ENCODE results near the gene ITGB1.
"Not testable (repeated sequence)": the region's sequence is repeated elsewhere in the genome, so short reads cannot be mapped to it uniquely, and the experiment has no call there.

ITGB1 gene

GRCh38 chr10:32958085-32959005 is at the start of gene ITGB1:
ITGB1 (minus strand) TSS chr10:32958230; CDS start chr10:32935558, 22,672 bp downstream.
- DNase-seq, result peak; percentile 96

GRCh38 chr10:33006342-33006887 is 48.4 kb upstream of the ITGB1 start:
- DNase-seq, result no peak

DNA sequence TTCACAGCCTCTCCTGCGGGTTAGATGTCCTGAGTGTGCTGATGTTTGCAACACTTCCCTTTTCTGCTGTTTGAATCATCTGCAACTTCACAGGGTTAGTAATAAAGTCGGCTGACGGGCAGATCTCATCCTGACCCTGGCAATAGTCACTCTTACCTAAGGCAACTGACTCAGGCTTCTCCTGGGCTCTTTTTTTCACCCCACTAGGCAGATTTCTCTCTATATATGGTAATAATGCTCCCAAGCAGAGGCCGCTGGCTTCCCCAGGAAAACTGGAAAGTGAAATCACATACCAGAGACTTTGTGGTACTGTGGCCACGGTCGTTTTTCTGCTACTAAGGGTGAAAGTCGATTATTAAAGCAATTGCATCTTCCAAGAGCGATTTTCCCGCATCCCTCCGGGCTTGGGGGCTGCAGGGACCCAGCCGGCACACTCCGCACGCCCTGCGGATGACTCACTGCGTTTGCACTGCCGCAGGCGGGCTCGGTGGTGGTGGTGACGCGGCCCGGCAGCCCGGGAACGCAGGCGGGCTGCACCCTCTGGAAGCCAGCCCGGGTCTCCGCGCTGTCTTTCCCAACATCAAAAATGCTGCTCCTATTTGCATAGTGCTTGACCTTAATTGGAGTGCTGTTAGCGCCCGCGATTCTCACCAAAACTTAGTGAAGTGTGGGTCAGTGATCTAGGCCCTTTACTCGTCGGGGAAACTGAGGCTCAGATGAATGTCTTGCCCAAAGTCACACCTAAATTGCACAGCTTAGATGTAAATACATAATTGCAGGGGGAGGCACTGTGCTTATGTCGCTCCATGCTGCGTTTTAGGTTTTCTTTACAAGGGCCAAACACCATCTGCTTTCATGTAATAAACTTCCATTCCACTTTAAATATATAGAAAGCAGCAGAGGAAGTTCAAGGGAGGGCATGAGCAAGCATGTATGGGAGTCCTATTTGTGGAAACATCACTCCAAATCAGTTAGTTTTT is 47.6 kb upstream of the ITGB1 start:
- no peak for DNase-seq

- DNase-seq, result no peak
Measured at GRCh38 chr10:33001908-33002492, 44.0 kb upstream of the ITGB1 start.

DNA sequence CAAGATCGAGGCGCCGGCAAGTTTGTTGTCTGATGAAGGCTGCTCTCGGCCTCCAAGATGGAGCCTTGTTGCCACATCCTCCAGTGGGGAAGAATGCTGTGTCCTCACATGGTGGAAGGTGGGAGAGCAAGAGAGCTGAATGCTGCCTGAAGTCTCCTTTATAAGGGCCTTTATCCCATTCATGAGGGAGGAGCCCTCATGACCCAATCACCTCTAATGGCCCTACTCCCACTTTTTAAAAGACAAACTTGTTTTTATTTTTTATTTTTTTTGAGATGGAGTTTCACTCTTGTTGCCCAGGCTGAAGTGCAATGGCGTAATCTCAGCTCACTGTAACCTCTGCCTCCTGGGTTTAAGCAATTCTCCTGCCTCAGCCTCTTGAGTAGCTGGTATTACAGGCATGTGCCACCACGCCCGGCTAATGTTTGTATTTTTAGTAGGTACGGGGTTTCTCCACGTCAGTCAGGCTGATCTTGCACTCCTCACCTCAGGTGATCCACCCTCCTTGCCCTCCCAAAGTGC is 40.1 kb upstream of the ITGB1 start:
- DNase-seq, result not testable (repeated sequence)

DNA sequence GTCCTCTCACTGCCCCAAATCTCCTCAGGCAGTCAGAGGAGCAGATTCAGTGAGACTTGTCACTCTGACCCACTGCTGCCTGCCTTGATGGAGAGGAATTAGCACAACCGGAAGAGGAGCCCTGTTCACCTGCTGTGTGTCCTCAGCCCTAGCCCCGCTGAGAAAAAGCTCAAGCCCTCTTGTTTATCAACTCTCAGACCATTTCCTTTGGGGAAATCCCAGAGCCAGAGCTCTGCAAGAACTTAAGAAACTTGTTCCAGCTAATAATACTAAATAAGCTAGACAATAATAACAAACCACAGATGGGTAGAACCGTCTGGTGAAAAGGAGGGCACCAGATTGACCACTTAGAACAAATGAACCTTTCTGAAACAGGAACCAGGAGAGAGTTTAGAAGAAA is 37.7 kb upstream of the ITGB1 start:
- no peak for DNase-seq

DNA sequence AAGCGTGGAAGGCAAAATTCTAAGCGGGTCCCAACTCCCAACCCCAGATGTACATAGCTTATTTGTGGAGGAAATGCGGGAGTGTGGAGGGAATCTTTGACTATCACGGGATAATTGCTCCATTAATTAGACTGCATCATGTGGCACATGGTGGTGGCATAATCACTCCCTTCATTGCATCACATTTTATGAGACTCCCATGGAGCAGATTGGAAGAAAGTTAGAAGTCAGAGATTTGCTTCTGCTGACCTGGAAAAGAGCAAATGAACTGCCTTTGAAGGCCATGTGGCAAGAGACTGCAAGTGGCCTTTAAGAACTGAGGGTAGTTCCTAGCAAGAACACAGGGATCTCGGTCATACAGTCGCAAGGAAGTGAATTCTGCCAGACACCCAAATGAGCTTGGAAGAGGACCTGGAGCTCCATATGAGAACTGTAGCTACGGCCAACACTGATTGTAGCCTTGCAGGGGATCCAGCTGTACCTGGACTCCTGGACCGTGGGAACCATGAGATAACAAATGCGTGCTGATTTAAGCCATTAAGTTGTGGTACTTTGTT is 37.1 kb upstream of the ITGB1 start:
- DNase-seq, result no peak

GRCh38 chr10:32994632-32995031 is 36.6 kb upstream of the ITGB1 start:
- not testable (repeated sequence) for DNase-seq

GRCh38 chr10:32992310-32992709 is 34.3 kb upstream of the ITGB1 start:
- not testable (repeated sequence) for DNase-seq

- DNase-seq, result no peak
Measured at GRCh38 chr10:32990811-32991210, 32.8 kb upstream of the ITGB1 start.

DNA sequence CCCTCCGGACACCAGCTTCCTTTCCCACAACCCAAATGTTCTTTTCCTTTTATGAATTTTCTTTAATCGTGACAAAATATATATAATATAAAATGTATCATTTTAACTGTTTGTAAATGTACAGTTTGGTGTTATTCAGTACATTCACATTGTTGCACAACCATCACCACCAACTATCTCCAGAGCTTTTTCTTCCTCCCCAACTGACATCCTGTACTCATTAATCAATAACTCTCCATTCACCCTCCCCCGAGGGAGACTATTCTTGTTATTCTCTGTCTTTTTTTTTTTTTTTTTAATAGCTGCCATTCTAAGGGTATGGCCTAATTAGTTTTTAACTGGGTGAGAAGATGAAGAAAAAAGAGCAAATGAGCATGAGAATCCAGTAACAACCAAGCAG is 30.6 kb upstream of the ITGB1 start:
- DNase-seq, result no peak

DNA sequence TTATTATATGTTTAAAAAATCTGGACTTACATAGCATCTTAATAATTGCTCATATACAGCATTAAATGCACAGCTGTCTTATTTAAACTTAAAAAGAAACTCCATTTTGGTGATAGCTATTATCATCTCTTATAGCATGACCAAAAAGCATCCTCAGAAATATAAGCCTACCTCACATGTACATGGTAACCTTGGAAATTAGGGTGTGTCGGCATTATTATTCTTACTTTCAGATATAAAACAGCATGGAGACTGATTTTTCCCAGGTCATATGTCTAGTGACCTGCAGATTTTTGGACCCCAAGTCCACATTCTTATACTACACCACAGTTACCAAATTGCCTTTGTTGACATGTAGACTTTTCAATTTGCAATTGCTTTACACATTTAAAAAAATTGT is 29.1 kb upstream of the ITGB1 start:
- no peak for DNase-seq

DNA sequence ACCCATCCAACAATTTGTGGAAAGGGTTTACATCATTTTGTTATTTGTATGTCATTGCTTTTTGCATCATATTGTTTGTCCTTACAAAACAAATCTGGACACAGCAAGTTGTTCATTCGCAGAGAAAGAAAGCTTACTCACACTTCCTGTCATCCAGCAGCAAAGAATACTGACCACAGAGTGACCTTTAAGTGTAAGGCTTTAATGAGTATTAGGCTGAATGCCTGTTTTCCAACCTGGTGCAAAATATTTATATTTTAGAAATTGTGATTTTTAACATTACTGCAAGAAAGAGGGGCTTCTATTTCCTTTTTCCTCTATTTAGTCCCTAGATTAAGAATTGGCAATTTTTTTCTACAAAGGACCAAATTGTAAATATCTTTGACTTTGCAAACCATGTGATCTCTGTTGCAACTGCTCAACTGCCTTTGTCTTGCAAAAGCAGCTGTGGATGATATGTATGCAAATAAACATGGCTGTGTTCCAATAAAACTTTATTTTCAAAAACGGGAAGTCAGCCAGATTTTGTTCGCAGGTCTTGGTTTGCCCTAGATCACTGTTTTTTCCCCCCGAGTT is 27.8 kb upstream of the ITGB1 start:
- no peak for DNase-seq

DNA sequence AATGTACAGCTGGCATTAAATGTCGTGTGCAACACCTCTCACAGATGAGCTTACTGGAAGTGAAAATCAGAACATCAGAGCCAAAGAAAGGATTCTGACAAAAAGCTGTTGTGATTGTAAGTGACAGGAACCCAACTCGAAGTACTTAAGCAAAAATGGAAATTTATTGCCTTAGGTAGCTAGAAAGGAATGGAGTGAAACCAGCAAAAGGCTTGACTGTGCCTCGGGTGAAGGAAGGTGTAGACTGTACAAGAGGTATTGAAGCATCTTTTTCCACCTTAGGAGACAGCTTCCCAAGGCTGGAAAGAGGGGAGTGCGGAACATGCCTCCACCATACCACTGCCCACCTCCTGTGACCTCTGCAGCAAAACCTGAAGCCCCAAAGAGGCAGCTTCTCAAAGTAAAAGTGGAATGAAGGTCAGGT is 27.3 kb upstream of the ITGB1 start:
- DNase-seq, result no peak

GRCh38 chr10:32984003-32984600 is 26.1 kb upstream of the ITGB1 start:
- no peak for DNase-seq

DNA sequence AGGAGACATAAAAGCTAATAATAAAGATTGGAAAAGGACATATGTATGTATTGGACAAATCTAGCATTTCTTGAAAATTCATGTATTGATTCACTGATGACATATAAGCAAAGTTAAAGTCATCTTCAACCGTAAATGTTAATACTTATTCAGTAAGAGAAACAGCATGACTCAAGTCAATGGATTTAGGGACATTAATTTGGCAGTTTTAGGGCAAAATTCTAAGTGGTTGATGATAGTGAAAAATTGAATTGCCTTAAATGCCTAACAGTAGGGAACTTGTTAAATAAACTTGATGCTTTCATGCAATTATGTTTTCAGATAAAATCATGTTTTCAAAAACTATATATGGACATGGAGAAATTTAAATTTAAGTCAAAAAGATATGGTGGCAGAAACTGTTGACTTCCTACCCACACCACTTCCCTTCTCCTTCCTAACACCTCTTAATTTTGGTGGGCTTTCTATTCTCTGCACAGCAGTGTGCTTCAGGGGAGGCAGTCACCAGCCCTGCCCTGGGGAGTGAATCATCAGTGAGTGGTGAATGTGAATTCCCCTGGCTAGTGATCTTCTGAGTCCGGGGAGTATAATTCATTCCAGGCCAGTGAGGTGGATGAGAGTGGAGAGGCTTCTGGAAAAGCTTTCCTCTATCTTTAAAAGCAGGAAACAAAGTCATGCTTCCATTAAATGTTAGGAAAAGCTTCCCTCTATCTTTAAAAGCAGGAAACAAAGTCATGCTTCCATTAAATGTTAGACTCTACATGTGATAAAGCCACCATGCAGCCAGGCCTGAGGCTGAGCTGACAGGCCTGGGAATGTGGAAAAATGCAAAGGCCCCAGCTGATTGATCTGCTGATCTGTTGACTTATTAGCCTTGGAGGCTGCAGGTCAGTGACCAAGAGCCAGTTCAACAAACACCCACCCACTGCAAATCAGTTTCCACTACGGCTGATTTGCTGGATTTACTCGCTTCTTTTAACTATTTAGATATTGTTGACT is 25.2 kb upstream of the ITGB1 start:
- no peak for DNase-seq

DNA sequence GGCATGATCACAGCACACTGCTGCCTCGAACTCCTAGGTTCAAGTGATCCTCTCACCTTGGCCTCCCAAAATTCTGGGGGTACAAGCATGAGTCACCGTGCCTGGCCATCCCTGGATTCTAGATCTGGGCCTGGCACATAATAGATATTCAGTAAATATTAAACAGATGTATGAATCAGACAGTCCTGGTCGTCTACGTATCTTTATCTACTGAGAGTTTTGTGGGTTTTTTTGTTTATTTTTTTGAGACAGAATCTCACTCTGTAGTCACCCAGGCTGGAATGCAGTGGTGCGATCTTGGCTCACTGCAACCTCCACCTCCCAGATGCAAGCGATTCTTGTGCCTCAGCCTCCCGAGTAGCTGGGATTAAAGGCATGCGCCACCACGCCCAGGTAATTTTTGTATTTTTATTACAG is 24.3 kb upstream of the ITGB1 start:
- no peak for DNase-seq

DNA sequence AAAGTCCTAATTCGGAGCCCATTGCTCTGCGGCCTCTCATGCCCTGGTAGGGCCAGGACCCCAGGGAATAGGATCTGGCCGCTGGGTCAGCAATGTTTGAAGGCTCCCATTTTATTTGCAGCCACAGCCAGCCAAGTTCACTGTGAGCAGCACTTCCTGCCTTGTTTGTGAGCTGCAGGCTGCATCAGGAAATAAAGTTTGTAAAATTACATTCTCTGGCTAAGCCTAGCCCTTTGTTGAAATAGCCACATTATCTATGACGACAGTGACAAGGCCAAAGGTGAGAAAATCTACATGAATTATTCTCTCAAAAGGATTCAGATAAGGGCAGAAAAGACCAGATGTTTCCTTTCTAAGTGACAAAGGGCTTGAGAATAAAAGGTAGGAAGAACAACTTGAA is 23.7 kb upstream of the ITGB1 start:
- no peak for DNase-seq

- peak; percentile 90 for DNase-seq
Measured at GRCh38 chr10:32980558-32981468, 22.8 kb upstream of the ITGB1 start.
